Forelimb muscle (tissue), 1 donor: ENCODE data around the gene PCGF2. TPM values are rescaled to one million over a fixed set of nuclear protein-coding genes. Genes with fewer than 3 reads are reported as not detected.
A peak's percentile ranks its signal among the peaks of the same experiment; 100 is the strongest.

Experiments
- DNase-seq: peaks from one replicate; pipeline ENCODE4 v3.0.0-alpha.2; 2013; ENCODE audit warnings: low read depth
- polyA plus RNA-seq: library from polyadenylated mRNA; unstranded; fragments of 120-200 nt; gene quantifications from one replicate; pipeline ENCODE4 v1.2.1, GENCODE V29; 2013; ENCODE audit not compliant: insufficient read length

PCGF2 gene
- polyA plus RNA-seq, 1 donor: 30.6 TPM

- DNase-seq: no peak
Observed at GRCh38 chr17:38751144-38751807, 3.1 kb upstream of the PCGF2 start.

- DNase-seq: no peak
Observed at GRCh38 chr17:38750312-38751121, 2.4 kb upstream of the PCGF2 start.

GRCh38 chr17:38750044-38750311 is 1.8 kb upstream of the PCGF2 start:
- DNase-seq: no peak

GRCh38 chr17:38749223-38750043 is 1.3 kb upstream of the PCGF2 start:
- DNase-seq: no peak

GRCh38 chr17:38748892-38749222 is 721 bp upstream of the PCGF2 start:
- no peak for DNase-seq

- DNase-seq: no peak
Observed at GRCh38 chr17:38747463-38748148, 530 bp downstream of the PCGF2 start.

- DNase-seq: no peak
Observed at GRCh38 chr17:38746849-38747462, 1.2 kb downstream of the PCGF2 start.

- no peak for DNase-seq
Observed at GRCh38 chr17:38746004-38746848, 1.9 kb downstream of the PCGF2 start.

GRCh38 chr17:38745545-38745944 is 2.6 kb downstream of the PCGF2 start:
- DNase-seq: no peak

GRCh38 chr17:38743556-38744171 is 4.5 kb downstream of the PCGF2 start:
- DNase-seq: no peak

- DNase-seq: peak; percentile 95
Observed at GRCh38 chr17:38742411-38743308, 5.5 kb downstream of the PCGF2 start.

GRCh38 chr17:38741921-38742410 is 6.2 kb downstream of the PCGF2 start:
- DNase-seq: no peak

GRCh38 chr17:38741461-38741860 is 6.7 kb downstream of the PCGF2 start:
- DNase-seq: no peak

- no peak for DNase-seq
Observed at GRCh38 chr17:38740806-38741205, 7.3 kb downstream of the PCGF2 start.

GRCh38 chr17:38740044-38740443 is 8.1 kb downstream of the PCGF2 start:
- DNase-seq: no peak

- DNase-seq: no peak
Observed at GRCh38 chr17:38739305-38739704, 8.8 kb downstream of the PCGF2 start.

GRCh38 chr17:38738686-38739085 is 9.4 kb downstream of the PCGF2 start:
- DNase-seq: no peak

GRCh38 chr17:38738007-38738662 is 10.0 kb downstream of the PCGF2 start:
- no peak for DNase-seq
